Right cardiac atrium (tissue), 5 donors: ENCODE data around the gene UTP25. TPM values are rescaled to one million over a fixed set of nuclear protein-coding genes. Genes with fewer than 3 reads are reported as not detected.

ENCODE experiments used
- ATAC-seq, 2 donors: fragments of 200-7000 bp; cut with Tn5 transposase; one replicate each; pipeline versions ENCODE4 v1.8.0 to v1.9.1; 2020; ENCODE audit warnings: moderate library complexity in 2 of 2, mild to moderate bottlenecking in 1 of 2
- DNase-seq, 3 donors: peaks; one replicate each; pipeline ENCODE4 v3.0.0-alpha.2; 2020
- H3K27ac ChIP-seq: one replicate; pipeline ENCODE4 v1.5.1; 2013; ENCODE audit warnings: mild to moderate bottlenecking, low read length, control low read depth, moderate library complexity
- H3K27me3 ChIP-seq: one replicate; pipeline ENCODE4 v1.6.1; 2013; ENCODE audit not compliant: control insufficient read depth, insufficient read depth
- H3K4me1 ChIP-seq: one replicate; pipeline ENCODE4 v1.6.1; 2013; ENCODE audit warnings: low read length; ENCODE audit not compliant: control insufficient read depth, insufficient read depth
- H3K4me3 ChIP-seq: one replicate; pipeline ENCODE4 v1.5.1; 2013; ENCODE audit warnings: low read length, control low read depth
- H3K9me3 ChIP-seq: one replicate; pipeline ENCODE4 v1.6.1; 2013; ENCODE audit warnings: low read length; ENCODE audit not compliant: control insufficient read depth
- WGBS: extraction: QIAGEN DNeasy Blood & Tissue Kit; methylation state at CpG from one replicate; pipeline ENCODE4 v1.1.7; 2013; 5-methylcytosine and 5-hydroxymethylcytosine counted together
- intact Hi-C, 4 donors: fragments of 100-400 bp; cut with DNase I; formaldehyde crosslinking; loops; one replicate each; pipeline versions ENCODE4 v1.11.0 to v1.14.0; 2022 to 2023
- long read RNA-seq, 4 donors: library from polyadenylated mRNA; unstranded; transcript quantifications; one replicate each; pipeline ENCODE4 v2.0.0, GENCODE V29; 2020 to 2021
- polyA plus RNA-seq: library from polyadenylated mRNA; stranded (reverse); fragments of 200-250 nt; gene quantifications from one replicate; pipeline ENCODE4 v1.2.3, GENCODE V29; 2013
- total RNA-seq, 4 donors: library from RNA; stranded (reverse); fragmentation: NEBNext Ultra II Directional; extraction: Animal tissue kit (Norgen Biotek cat#: 25700); gene quantifications; one replicate each; pipeline ENCODE4 v1.2.1, GENCODE V29; 2021
- donor health status: healthy with polysubstance abuse.
- donor health status: DM: no; HTN: yes; CAD: no.
- donor health status: DM: no; HTN: no; CAD: no.
- donor health status: DM: no; HTN: yes; CAD: no; lungs with severe emphysema.
- donor health status: DM: yes; HTN: yes; CAD: no.

The UTP25 gene, protein sequence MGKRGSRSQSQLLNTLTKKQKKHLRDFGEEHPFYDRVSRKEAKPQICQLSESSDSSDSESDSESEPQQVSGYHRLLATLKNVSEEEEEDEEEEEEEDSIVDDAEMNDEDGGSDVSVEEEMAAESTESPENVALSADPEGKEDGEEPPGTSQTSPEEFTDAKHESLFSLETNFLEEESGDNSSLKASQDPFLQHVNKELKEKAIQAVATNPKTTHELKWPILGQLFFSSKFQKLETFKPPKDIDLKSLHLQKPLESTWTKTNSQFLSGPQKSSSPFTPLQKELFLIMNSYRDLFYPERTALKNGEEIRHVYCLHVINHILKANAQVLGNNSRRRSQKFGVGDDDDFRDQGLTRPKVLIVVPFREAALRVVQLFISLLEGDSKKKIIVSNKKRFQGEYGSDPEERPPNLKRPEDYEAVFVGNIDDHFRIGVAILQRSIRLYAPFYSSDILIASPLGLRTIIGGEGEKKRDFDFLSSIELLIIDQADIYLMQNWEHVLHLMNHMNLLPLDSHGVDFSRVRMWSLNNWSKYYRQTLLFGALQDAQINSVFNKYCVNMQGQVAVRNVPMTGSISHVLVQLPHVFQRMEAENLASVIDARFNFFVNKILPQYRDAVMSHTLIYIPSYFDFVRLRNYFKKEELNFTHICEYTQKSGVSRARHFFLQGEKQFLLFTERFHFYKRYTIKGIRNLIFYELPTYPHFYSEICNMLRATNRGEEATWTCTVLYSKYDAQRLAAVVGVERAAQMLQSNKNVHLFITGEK
- 1 to 10 TPM; 2.3 to 3.1 (median 3.0) TPM for total RNA-seq
- polyA plus RNA-seq, result 1.2 TPM
- long read RNA-seq, donor 1, full-length matches to known transcripts, result 16 of 18 reads
- long read RNA-seq, donor 1, partial matches to known transcripts, result 1 of 18 reads
- long read RNA-seq, donor 1, other reads (novel, unspliced or antisense), result 1 of 18 reads
- long read RNA-seq, donor 2, full-length matches to known transcripts, result 6 of 9 reads
- long read RNA-seq, donor 2, partial matches to known transcripts, result 2 of 9 reads
- long read RNA-seq, donor 2, other reads (novel, unspliced or antisense), result 1 of 9 reads
- long read RNA-seq, donor 3, full-length matches to known transcripts, result 29 of 38 reads
- long read RNA-seq, donor 3, partial matches to known transcripts, result 4 of 38 reads
- long read RNA-seq, donor 3, other reads (novel, unspliced or antisense), result 5 of 38 reads
- long read RNA-seq, donor 4, full-length matches to known transcripts, result 5 of 5 reads
- long read RNA-seq, donor 4, partial matches to known transcripts, result 0 of 5 reads
- long read RNA-seq, donor 4, other reads (novel, unspliced or antisense), result 0 of 5 reads

GRCh38 chr1:209827384-209828262 is at the start of gene UTP25:
UTP25 (plus strand) TSS chr1:209827972; CDS start chr1:209828064, 92 bp downstream.
- Histone ChIP-seq H3K27me3 (no peaks in the 10 kb centered on the region), H3K9me3 (no peaks in the 10 kb centered on the region), H3K4me3 (peak within 1 kb of the TSS; percentile 97), H3K27ac (peak within 1 kb of the TSS; percentile 21), H3K4me1 (peaks cover 2% of the 10 kb centered on the region)
- DNase-seq, result peak; percentile 93 to 97 (median 97)
- whole genome bisulfite sequencing, result 20% methylated on average over 51 of the region's 51 CpGs
- intact Hi-C loops, result loop anchor here in 1 of 4 donors (10.0 kb wide), 1 partner anchor 243 kb away; the partner anchor contains the start of gene CAMK1G
- peak; percentile 95 for ATAC-seq

DNA sequence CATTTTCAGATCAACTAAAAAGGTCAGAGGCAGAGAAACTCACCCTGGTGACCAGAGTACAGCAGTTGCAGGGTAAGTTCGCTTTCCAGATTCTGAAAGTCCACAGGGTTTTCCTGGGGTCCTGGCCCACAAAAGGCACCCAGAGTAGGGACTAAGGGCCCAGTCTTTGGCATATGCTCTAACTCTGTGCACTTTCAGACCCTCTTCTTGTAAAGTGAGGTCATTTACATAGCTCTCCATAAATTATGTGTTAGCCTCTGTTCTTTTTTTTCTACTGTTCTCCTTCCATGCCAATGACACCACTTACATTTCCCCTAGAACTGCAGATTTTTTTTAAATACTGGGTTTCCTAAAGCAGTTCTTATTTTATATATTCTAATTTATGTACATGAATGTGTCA is 49.7 kb upstream of the UTP25 start:
- 96% methylated on average over 1 of the region's 1 CpG for WGBS
- DNase-seq (no peak), ATAC-seq (no peak)
- Histone ChIP-seq H3K9me3 (no peaks in the 10 kb centered on the region), H3K4me3 (no peak overlapping the region), H3K4me1 (peaks cover under 1% of the 10 kb centered on the region), H3K27ac (no peak overlapping the region), H3K27me3 (no peaks in the 10 kb centered on the region)
- intact Hi-C loops, result no loop called here

GRCh38 chr1:209780268-209780667 is 47.5 kb upstream of the UTP25 start:
- Histone ChIP-seq H3K9me3 (no peaks in the 10 kb centered on the region), H3K4me1 (peaks cover 4% of the 10 kb centered on the region), H3K27ac (no peak overlapping the region), H3K27me3 (no peaks in the 10 kb centered on the region), H3K4me3 (no peak overlapping the region)
- intact Hi-C loops, result no loop called here
- 64% methylated on average over 4 of the region's 4 CpGs for WGBS
- DNase-seq (no peak), ATAC-seq (no peak)

- H3K9me3 ChIP-seq, result no peaks in the 10 kb centered on the region
- DNase-seq (no peak), ATAC-seq (no peak)
- H3K27me3 ChIP-seq, result no peaks in the 10 kb centered on the region
- intact Hi-C loops, result no loop called here
- no peak overlapping the region for H3K27ac ChIP-seq
- 58% methylated on average over 6 of the region's 6 CpGs for WGBS
- peaks cover 6% of the 10 kb centered on the region for H3K4me1 ChIP-seq
- peak overlapping the region; percentile 75 for H3K4me3 ChIP-seq
These were observed 44.4 kb upstream of the UTP25 start for GRCh38 chr1:209783386-209783785.

DNA sequence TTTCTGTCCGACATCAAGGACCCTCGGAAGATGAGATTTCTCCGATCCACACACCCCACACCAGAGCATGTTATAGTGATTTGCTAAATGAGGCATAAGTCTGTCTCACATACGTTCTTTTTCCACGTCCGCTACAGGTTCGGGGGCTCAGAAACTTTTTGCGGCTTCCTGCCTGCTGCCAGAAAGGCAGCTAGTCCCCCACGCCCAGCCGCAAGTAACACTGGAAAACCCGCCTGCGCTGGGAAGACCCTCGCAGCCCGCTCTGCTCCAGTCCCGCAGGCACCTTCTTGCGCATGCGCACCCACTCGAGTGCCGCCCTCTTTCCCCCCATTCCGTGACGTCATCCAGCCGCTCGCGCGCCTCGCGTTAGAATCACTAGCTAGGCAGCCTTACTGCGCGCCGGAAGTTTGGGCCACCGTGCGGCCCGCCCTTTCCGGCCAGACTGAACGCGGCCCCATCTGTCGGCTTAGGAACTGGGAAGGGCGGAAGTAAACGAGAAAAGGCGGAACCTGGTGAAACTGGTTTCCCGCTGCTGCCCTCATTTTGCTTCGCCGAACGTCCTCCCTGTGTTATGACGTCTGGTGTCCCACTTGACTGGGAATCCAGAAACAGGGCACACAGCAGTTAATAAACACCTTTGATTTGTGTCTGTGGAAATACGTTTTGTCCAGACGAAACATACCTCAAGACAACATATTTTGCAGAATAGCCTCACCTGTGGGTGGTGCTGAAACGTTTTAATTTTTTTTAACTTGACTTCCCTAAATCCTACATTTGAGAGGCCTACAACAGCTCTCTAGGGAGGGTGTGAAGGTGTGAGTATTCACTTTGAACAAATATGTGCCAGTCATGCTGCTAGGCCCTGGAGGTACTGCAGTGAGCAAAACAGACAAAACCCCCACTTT is 43.3 kb upstream of the UTP25 start, which contains the start of gene C1orf74:
Gene C1orf74 (minus strand): TSS at position 295 of the 905 bp plus-strand sequence. CDS start 925 bp downstream, outside the sequence.
- Histone ChIP-seq H3K4me1 (peaks cover 6% of the 10 kb centered on the region), H3K4me3 (peak within 1 kb of the TSS; percentile 75), H3K9me3 (no peaks in the 10 kb centered on the region), H3K27me3 (no peaks in the 10 kb centered on the region), H3K27ac (peak within 1 kb of the TSS; percentile 94)
- intact Hi-C loops, result no loop called here
- ATAC-seq, result peak; percentile 98 to 99
- DNase-seq, result peak; percentile 99 to 100 (median 100)
- WGBS, result 3% methylated on average over 48 of the region's 48 CpGs

DNA sequence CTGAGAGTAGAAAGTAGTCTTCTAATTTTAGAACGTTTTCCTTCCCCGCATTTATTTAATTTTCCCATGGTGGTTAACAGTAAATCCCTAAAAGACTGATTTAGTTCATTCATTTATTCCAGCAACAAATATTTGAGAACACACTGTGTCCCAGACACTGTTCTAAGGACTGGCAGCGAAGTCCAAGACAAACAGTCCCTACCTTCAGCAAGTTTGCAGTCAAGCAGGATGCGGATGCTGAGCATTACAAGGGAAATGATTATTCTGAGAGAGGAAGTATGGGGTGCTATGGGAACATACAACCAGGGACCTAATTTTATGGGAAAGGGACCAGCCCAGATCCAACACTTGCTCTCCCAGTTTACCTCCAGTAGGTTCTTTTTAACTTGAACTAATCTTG is 42.2 kb upstream of the UTP25 start:
- WGBS, result 94% methylated on average over 4 of the region's 4 CpGs
- Histone ChIP-seq H3K27me3 (no peaks in the 10 kb centered on the region), H3K4me1 (peaks cover 6% of the 10 kb centered on the region), H3K9me3 (no peaks in the 10 kb centered on the region), H3K4me3 (no peak overlapping the region), H3K27ac (peak overlapping the region; percentile 59)
- ATAC-seq (no peak), DNase-seq (no peak)
- intact Hi-C loops, result no loop called here

- WGBS, result 58% methylated on average over 4 of the region's 4 CpGs
- no peak for ATAC-seq
These were observed 41.6 kb upstream of the UTP25 start for GRCh38 chr1:209786146-209786545.

DNA sequence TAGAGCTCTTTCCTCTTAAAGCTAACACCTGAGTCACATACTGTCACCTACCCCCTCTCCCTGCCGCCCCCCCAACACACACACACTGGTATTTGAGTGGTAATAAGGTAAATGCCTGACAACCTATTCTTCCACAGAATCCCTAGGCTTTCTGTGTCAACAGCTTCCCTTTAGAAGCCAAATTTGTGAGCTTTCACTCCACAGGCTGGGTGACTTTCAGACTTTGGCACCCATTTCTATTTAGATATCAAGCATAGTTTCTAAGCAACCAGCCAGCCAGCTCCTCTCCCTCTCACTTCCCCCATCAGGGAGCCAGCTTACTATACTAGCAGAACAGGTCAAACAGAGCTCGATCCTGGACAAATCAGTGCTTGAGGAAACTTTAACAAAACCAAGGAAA is 40.2 kb upstream of the UTP25 start:
- Histone ChIP-seq H3K4me3 (no peak overlapping the region), H3K27me3 (no peaks in the 10 kb centered on the region), H3K27ac (peak overlapping the region; percentile 97), H3K9me3 (no peaks in the 10 kb centered on the region), H3K4me1 (peaks cover 6% of the 10 kb centered on the region)
- intact Hi-C loops, result no loop called here
- peak; percentile 54 to 68 for ATAC-seq
- peak in 2 of 3 donors; percentile 46 to 60 for DNase-seq
- 40% methylated on average over 2 of the region's 2 CpGs for WGBS

More at GRCh38 chr1:209786146-209786545, 41.6 kb upstream of the UTP25 start:
- Histone ChIP-seq H3K4me1 (peaks cover 6% of the 10 kb centered on the region), H3K27ac (peak overlapping the region; percentile 44), H3K9me3 (no peaks in the 10 kb centered on the region), H3K4me3 (no peak overlapping the region), H3K27me3 (no peaks in the 10 kb centered on the region)
- no peak for DNase-seq
- intact Hi-C loops, result no loop called here

DNA sequence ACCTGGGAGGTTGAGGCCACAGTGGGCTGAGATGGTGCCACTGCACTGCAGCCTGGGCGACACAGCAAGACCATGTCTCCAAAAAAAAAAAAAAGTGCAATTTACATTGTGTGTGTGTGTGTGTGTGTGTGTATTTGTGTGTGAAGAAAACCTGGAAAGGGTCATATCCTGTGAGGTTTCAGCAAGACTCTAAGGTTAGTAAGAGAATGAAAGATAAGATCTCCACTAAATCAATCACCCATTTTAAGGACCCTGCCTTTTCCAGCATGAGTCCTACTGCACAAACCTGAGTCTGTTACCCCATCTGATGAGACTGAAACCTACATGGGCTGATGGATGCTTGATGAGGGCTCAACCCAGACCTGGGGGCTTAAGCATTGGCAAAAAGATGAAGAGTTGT is 38.5 kb upstream of the UTP25 start:
- H3K27ac ChIP-seq, result no peak overlapping the region
- intact Hi-C loops, result no loop called here
- no peak for ATAC-seq

More for the DNA sequence above, 38.5 kb upstream of the UTP25 start:
- no peaks in the 10 kb centered on the region for H3K27me3 ChIP-seq
- H3K9me3 ChIP-seq, result no peaks in the 10 kb centered on the region
- 100% methylated on average over 1 of the region's 1 CpG for WGBS
- H3K4me1 ChIP-seq, result peaks cover 2% of the 10 kb centered on the region
- DNase-seq, result no peak
- no peak overlapping the region for H3K4me3 ChIP-seq
